ENCODE measurements around the gene SORCS2. TPM values are rescaled to one million over a fixed set of nuclear protein-coding genes. Genes with fewer than 3 reads are reported as not detected.

Gene SORCS2
- total RNA-seq, 3 donors from 2014 or later, result 0.66 to 1.3 (median 0.80) TPM

GRCh38 chr4:7389101-7389701, 196.9 kb downstream of the SORCS2 start:
- Histone ChIP-seq H3K27ac (no peak overlapping the region), H3K4me1 (no peaks in the 10 kb centered on the region), H3K9me3 (no peaks in the 10 kb centered on the region), H3K4me3 (no peak overlapping the region), H3K27me3 (peaks cover 0 to 26% of the 10 kb centered on the region in 2 donors), H3K36me3 (no peaks in the 10 kb centered on the region)
- peak; percentile 15 to 41 for DNase-seq (ENCODE audit: low spot score in 2 of 2)
- intact Hi-C loops (cut with DNase I; ENCODE audit: low total_unique reads), result no loop called here
- TF ChIP-seq POLR2A (IDR thresholded peaks at IDR 0.05) (no peak), CTCF (IDR thresholded peaks at IDR 0.05) (no peak)

- Histone ChIP-seq H3K9me3 (no peaks in the 10 kb centered on the region), H3K27me3 (peaks cover 0 to 28% of the 10 kb centered on the region in 2 donors), H3K27ac (no peak overlapping the region), H3K4me1 (no peaks in the 10 kb centered on the region), H3K4me3 (no peak overlapping the region), H3K36me3 (no peaks in the 10 kb centered on the region)
- TF ChIP-seq CTCF (IDR thresholded peaks at IDR 0.05) (no peak), POLR2AphosphoS5 (IDR thresholded peaks at IDR 0.05) (no peak), POLR2A (IDR thresholded peaks at IDR 0.05) (no peak)
- intact Hi-C loops (cut with DNase I; ENCODE audit: low total_unique reads), result loop anchor here (5.0 kb wide), 1 partner anchor 542 kb away; no protein-coding TSS in a partner anchor
- DNase-seq (ENCODE audit: low spot score in 2 of 2), result peak; percentile 13 to 19
These were observed 197.4 kb downstream of the SORCS2 start for GRCh38 chr4:7389719-7390118.

GRCh38 chr4:7390336-7390735, 198.0 kb downstream of the SORCS2 start:
- no peaks in the 10 kb centered on the region for H3K9me3 ChIP-seq
- no peak overlapping the region for H3K27ac ChIP-seq
- H3K36me3 ChIP-seq, result no peaks in the 10 kb centered on the region
- H3K4me3 ChIP-seq, result no peak overlapping the region
- peaks cover 0 to 34% of the 10 kb centered on the region in 2 donors for H3K27me3 ChIP-seq
- intact Hi-C loops (cut with DNase I; ENCODE audit: low total_unique reads), result loop anchor here (5.0 kb wide), 1 partner anchor 543 kb away; no protein-coding TSS in a partner anchor
- DNase-seq (ENCODE audit: low spot score in 2 of 2), result peak; percentile 6 to 28
- TF ChIP-seq POLR2A (IDR thresholded peaks at IDR 0.05), result no peak
- TF ChIP-seq POLR2AphosphoS5 (IDR thresholded peaks at IDR 0.05), result no peak
- TF ChIP-seq CTCF (IDR thresholded peaks at IDR 0.05), result no peak
- H3K4me1 ChIP-seq, result no peaks in the 10 kb centered on the region

- Histone ChIP-seq H3K27me3 (peaks cover 0 to 35% of the 10 kb centered on the region in 2 donors), H3K27ac (no peak overlapping the region), H3K9me3 (no peaks in the 10 kb centered on the region), H3K4me3 (no peak overlapping the region), H3K4me1 (no peaks in the 10 kb centered on the region), H3K36me3 (no peaks in the 10 kb centered on the region)
- peak; percentile 12 to 25 for DNase-seq (ENCODE audit: low spot score in 2 of 2)
- intact Hi-C loops (cut with DNase I; ENCODE audit: low total_unique reads), result loop anchor here (5.0 kb wide), 1 partner anchor 544 kb away; no protein-coding TSS in a partner anchor
- no peak for TF ChIP-seq CTCF (IDR thresholded peaks at IDR 0.05)
- no peak for TF ChIP-seq POLR2AphosphoS5 (IDR thresholded peaks at IDR 0.05)
- no peak for TF ChIP-seq POLR2A (IDR thresholded peaks at IDR 0.05)
These were observed 198.7 kb downstream of the SORCS2 start for GRCh38 chr4:7390906-7391636.

All from breast epithelium (tissue), 4 donors.